H1 (cell line): ENCODE measurements around the gene C10orf120. TPM values are rescaled to one million over a fixed set of nuclear protein-coding genes. Genes with fewer than 3 reads are reported as not detected.
A peak's percentile ranks its signal among the peaks of the same experiment; 100 is the strongest.

Source experiments
- CTCF ChIA-PET: fragments of 300-600 bp; sonication (Branson Sonifier 250); formaldehyde crosslinking; loops from one replicate; lab custom pipeline; 2021; ENCODE audit not compliant: partially characterized antibody; lab: Charles Lee
- POLR2A ChIA-PET: fragments of 300-600 bp; sonication (Branson Sonifier 250); formaldehyde crosslinking; loops from one replicate; lab custom pipeline; 2021; ENCODE audit warnings: inconsistent platforms; ENCODE audit not compliant: partially characterized antibody; lab: Charles Lee
- DNase-seq, 2 experiments: peaks; one replicate each; pipeline versions ENCODE4 v3.0.0 to v3.0.0-alpha.2; 2010 to 2022; ENCODE audit warnings: low spot score in 2 of 2, low read depth in 1 of 2, mixed read lengths in 1 of 2
- FAIRE-seq: peaks from 2 replicates; lab custom pipeline; 2011; peaks lifted over from hg19 to GRCh38; lab: Jason Lieb, UNC
- H2AFZ ChIP-seq: 2 replicates; pipeline ENCODE4 v1.8.1; 2012; ENCODE audit warnings: low read length, inconsistent platforms
- H2AK5ac ChIP-seq: 2 replicates; pipeline ENCODE4 v1.6.1; 2013; ENCODE audit warnings: low read depth, low read length
- H2BK120ac ChIP-seq: replicated peaks from 2 replicates; pipeline ENCODE3; 2013; ENCODE audit warnings: low read depth, low read length, inconsistent platforms
- H2BK12ac ChIP-seq: 2 replicates; pipeline ENCODE4 v1.6.1; 2013; ENCODE audit warnings: low read depth, low read length
- H2BK15ac ChIP-seq: 2 replicates; pipeline ENCODE4 v1.6.1; 2013; ENCODE audit warnings: low read length
- H2BK20ac ChIP-seq: 2 replicates; pipeline ENCODE4 v1.6.1; 2013; ENCODE audit warnings: low read length
- H2BK5ac ChIP-seq: 2 replicates; pipeline ENCODE4 v1.6.1; 2013; ENCODE audit warnings: low read depth, low read length
- H3K14ac ChIP-seq: 2 replicates; pipeline ENCODE4 v1.6.1; 2013; ENCODE audit warnings: inconsistent platforms; ENCODE audit not compliant: insufficient read length
- H3K18ac ChIP-seq: 2 replicates; pipeline ENCODE4 v1.6.1; 2013; ENCODE audit warnings: low read length; ENCODE audit errors: extremely low read depth
- H3K23ac ChIP-seq: 2 replicates; pipeline ENCODE4 v1.6.1; 2013; ENCODE audit warnings: inconsistent platforms; ENCODE audit not compliant: insufficient read length
- H3K23me2 ChIP-seq: 2 replicates; pipeline ENCODE4 v1.6.1; 2013; ENCODE audit warnings: low read depth, low read length
- H3K27ac ChIP-seq: 2 replicates; pipeline ENCODE4 v1.6.1; 2011; ENCODE audit warnings: low read depth, low read length, inconsistent platforms
- H3K27me3 ChIP-seq, 4 experiments: replicated peaks in 1 of 4; 1 replicate in 1 of 4; 2 replicates in 3 of 4; pipeline versions ENCODE4 v1.6.1 to v1.8.1; 2011 to 2013; ENCODE audit warnings: low read length in 3 of 4, mild to moderate bottlenecking in 3 of 4, inconsistent platforms in 2 of 4, mixed read lengths in 2 of 4, moderate library complexity in 1 of 4; ENCODE audit not compliant: control insufficient read depth in 3 of 4, insufficient read depth in 3 of 4; ENCODE audit errors: extremely low read depth in 1 of 4
- H3K36me3 ChIP-seq, 4 experiments: 2 replicates each; pipeline versions ENCODE4 v1.6.1 to v1.8.1; 2011 to 2013; ENCODE audit warnings: mild to moderate bottlenecking in 4 of 4, low read length in 3 of 4, moderate library complexity in 2 of 4, control low read depth in 1 of 4, inconsistent platforms in 1 of 4; ENCODE audit not compliant: insufficient read depth in 4 of 4, control insufficient read depth in 2 of 4
- H3K4ac ChIP-seq: replicated peaks from 2 replicates; pipeline ENCODE3; 2013; ENCODE audit warnings: low read length, low read depth, mixed read lengths, inconsistent platforms; ENCODE audit not compliant: insufficient read length
- H3K4me1 ChIP-seq, 4 experiments: replicated peaks in 1 of 4; 1 replicate in 1 of 4; 2 replicates in 3 of 4; pipeline versions ENCODE4 v1.6.1 to v1.8.1; 2011 to 2013; ENCODE audit warnings: low read length in 3 of 4, inconsistent platforms in 2 of 4, mixed read lengths in 1 of 4; ENCODE audit not compliant: insufficient read depth in 4 of 4, control insufficient read depth in 3 of 4
- H3K4me2 ChIP-seq, 2 experiments: 2 replicates each; pipeline versions ENCODE4 v1.6.1 to v1.8.1; 2011 to 2013; ENCODE audit warnings: low read depth in 2 of 2, low read length in 2 of 2, control low read depth in 1 of 2, inconsistent platforms in 1 of 2, mild to moderate bottlenecking in 1 of 2; ENCODE audit not compliant: insufficient read depth in 1 of 2
- H3K4me3 ChIP-seq, 4 experiments: fragments of 200-600, 300-600 bp in 1 of 4; sonication (generic), shearing (Covaris generic), sonication (Bioruptor Twin) in 1 of 4; 2 replicates each; pipeline versions ENCODE4 v1.5.1 to v1.8.1; 2011 to 2016; ENCODE audit warnings: low read length in 4 of 4, low read depth in 3 of 4, control low read depth in 2 of 4, inconsistent platforms in 2 of 4, mild to moderate bottlenecking in 2 of 4, mixed read lengths in 1 of 4, moderate library complexity in 1 of 4; ENCODE audit not compliant: insufficient read depth in 2 of 4; ENCODE audit errors: extremely low read depth in 1 of 4
- H3K56ac ChIP-seq: replicated peaks from 2 replicates; pipeline ENCODE3; 2013; ENCODE audit warnings: low read depth, mild to moderate bottlenecking, mixed read lengths, low read length, inconsistent platforms; ENCODE audit not compliant: insufficient read length
- H3K79me1 ChIP-seq: 2 replicates; pipeline ENCODE4 v1.6.1; 2013; ENCODE audit warnings: low read depth, low read length, control low read depth
- H3K79me2 ChIP-seq, 2 experiments: 2 replicates each; pipeline versions ENCODE4 v1.6.1 to v1.8.1; 2012 to 2013; ENCODE audit warnings: low read length in 2 of 2, mild to moderate bottlenecking in 2 of 2, inconsistent platforms in 1 of 2; ENCODE audit not compliant: insufficient read depth in 2 of 2, control insufficient read depth in 1 of 2
- H3K9ac ChIP-seq, 4 experiments: replicated peaks in 1 of 4; 1 replicate in 1 of 4; 2 replicates in 3 of 4; pipeline versions ENCODE4 v1.6.1 to v1.8.1; 2011 to 2013; ENCODE audit warnings: low read depth in 3 of 4, low read length in 3 of 4, control low read depth in 2 of 4, mild to moderate bottlenecking in 2 of 4, moderate library complexity in 2 of 4, inconsistent platforms in 1 of 4; ENCODE audit errors: extremely low read depth in 1 of 4
- H3K9me3 ChIP-seq, 2 experiments: 2 replicates each; pipeline versions ENCODE4 v1.6.1 to v1.8.1; 2012 to 2013; ENCODE audit warnings: mild to moderate bottlenecking in 2 of 2, moderate library complexity in 2 of 2, control low read depth in 1 of 2, inconsistent platforms in 1 of 2, low read depth in 1 of 2, low read length in 1 of 2, mixed read lengths in 1 of 2; ENCODE audit not compliant: insufficient read depth in 2 of 2
- H4K20me1 ChIP-seq, 2 experiments: replicated peaks in 1 of 2; 2 replicates each; pipeline versions ENCODE3 to v1.8.1; 2011 to 2013; ENCODE audit warnings: inconsistent platforms in 2 of 2, low read length in 2 of 2, mild to moderate bottlenecking in 1 of 2; ENCODE audit not compliant: insufficient read depth in 2 of 2, control insufficient read depth in 1 of 2
- H4K5ac ChIP-seq: 2 replicates; pipeline ENCODE4 v1.6.1; 2013; ENCODE audit warnings: low read length, low read depth, mixed read lengths, inconsistent platforms; ENCODE audit not compliant: insufficient read length
- H4K8ac ChIP-seq: 2 replicates; pipeline ENCODE4 v1.8.0; 2013; ENCODE audit warnings: mild to moderate bottlenecking, moderate library complexity, low read length, inconsistent platforms; ENCODE audit not compliant: insufficient read depth; ENCODE audit errors: extremely low read depth
- H4K91ac ChIP-seq: replicated peaks from 2 replicates; pipeline ENCODE3; 2013; ENCODE audit warnings: low read length, mixed read lengths, inconsistent platforms; ENCODE audit not compliant: insufficient read length
- CREB1 ChIP-seq: IDR thresholded peaks from 2 replicates; pipeline ENCODE4 v1.6.1; 2012; ENCODE audit warnings: inconsistent platforms
- CTCF ChIP-seq, 3 experiments: IDR thresholded peaks; 1 replicate in 2 of 3; 2 replicates in 1 of 3; pipeline versions ENCODE4 v1.5.1 to v1.6.1; 2011; ENCODE audit warnings: low read length in 3 of 3, mild to moderate bottlenecking in 3 of 3, inconsistent platforms in 2 of 3, low read depth in 1 of 3, moderate library complexity in 1 of 3; ENCODE audit not compliant: insufficient read depth in 1 of 3; ENCODE audit errors: control extremely low read depth in 1 of 3
- NANOG ChIP-seq: IDR thresholded peaks from 2 replicates; pipeline ENCODE4 v1.6.1; 2011; ENCODE audit warnings: low read length, low read depth, mild to moderate bottlenecking, inconsistent platforms; ENCODE audit not compliant: insufficient read depth, poor library complexity, severe bottlenecking
- RAD21 ChIP-seq, 2 experiments: IDR thresholded peaks in 1 of 2; conservative IDR thresholded peaks in 1 of 2; 2 replicates each; pipeline ENCODE4 v1.6.1; 2011; ENCODE audit warnings: low read depth in 2 of 2, low read length in 2 of 2, improper control_type of control experiment in 1 of 2, inconsistent platforms in 1 of 2, mild to moderate bottlenecking in 1 of 2, moderate library complexity in 1 of 2
- TAF1 ChIP-seq: IDR thresholded peaks from 2 replicates; pipeline ENCODE4 v1.6.1; 2011; ENCODE audit warnings: mild to moderate bottlenecking, low read depth, low read length
- WGBS, 2 experiments: shearing (Covaris generic) in 1 of 2; methylation state at CpG; one replicate each; pipeline versions ENCODE4 v1.1.6 to v1.1.7; 2013 to 2015; ENCODE audit warnings: low lambda C conversion rate in 2 of 2, mixed read lengths in 2 of 2, inconsistent platforms in 1 of 2, low coverage in 1 of 2, missing lambda C conversion rate in 1 of 2; ENCODE audit not compliant: insufficient replicate concordance in 2 of 2, insufficient coverage in 1 of 2, insufficient read length in 1 of 2; ENCODE audit errors: extremely low coverage in 1 of 2, missing lambda C conversion rate in 1 of 2; 5-methylcytosine and 5-hydroxymethylcytosine counted together
- polyA plus RNA-seq, 7 experiments: library from polyadenylated mRNA; depleted of rRNA in 3 of 7; stranded (reverse) in 5 of 7; unstranded in 2 of 7; fragments of >200 nt in 5 of 7; fragments of 200-250 nt in 2 of 7; gene quantifications; 1 replicate in 5 of 7; 2 replicates in 1 of 7; 4 replicates in 1 of 7; pipeline versions ENCODE4 v1.2.1 to v1.2.3, GENCODE V29; 2011 to 2013; ENCODE audit warnings: missing spikeins in 2 of 7, mixed read lengths in 2 of 7
- total RNA-seq: library from RNA; stranded (reverse); fragmentation: NEBNext Ultra II Directional; extraction: Animal tissue kit (Norgen Biotek cat#: 25700); gene quantifications from 2 replicates; pipeline ENCODE4 v1.2.1, GENCODE V29; 2021

Gene C10orf120
- total and polyA plus RNA-seq, 2 of the 8 experiments (the other 6 are each of a cell fraction or from before 2014, with no cell fraction given) = not detected

GRCh38 chr10:122688293-122688989 lies 11.2 kb downstream of the C10orf120 start:
- no peak overlapping the region for H4K91ac ChIP-seq

More at GRCh38 chr10:122688293-122688989, 11.2 kb downstream of the C10orf120 start:
- H2AK5ac ChIP-seq = no peak overlapping the region
- no peak overlapping the region for H3K18ac ChIP-seq
- no peaks in the 10 kb centered on the region for H3K9me3 ChIP-seq
- no peak overlapping the region for H2BK12ac ChIP-seq
- ChIA-PET POLR2A (no interaction called here), CTCF (interaction anchor here (1.0 to 5.9 kb wide), 7 partner anchors 11 to 123 kb away, joined by 3 to 37 read pairs (median 10); no protein-coding TSS in a partner anchor)
- no peaks in the 10 kb centered on the region for H4K20me1 ChIP-seq
- H3K14ac ChIP-seq = no peak overlapping the region
- no peak overlapping the region for H3K9ac ChIP-seq
- H2AFZ ChIP-seq = peak overlapping the region; percentile 30
- FAIRE-seq (no peak), DNase-seq (no peak)
- no peak overlapping the region for H3K56ac ChIP-seq
- no peak overlapping the region for H3K4ac ChIP-seq
- H2BK15ac ChIP-seq = no peak overlapping the region
- H3K23ac ChIP-seq = no peak overlapping the region
- H3K4me1 ChIP-seq = 0 out of 7 replicates have a peak, but pooled peaks cover 0 to 2% (median 0%) of the 10 kb centered on the region in 4 experiments
- H3K27ac ChIP-seq = no peak overlapping the region
- H3K79me2 ChIP-seq = no peaks in the 10 kb centered on the region
- no peaks in the 10 kb centered on the region for H3K23me2 ChIP-seq
- H3K4me2 ChIP-seq = no peak overlapping the region
- H4K5ac ChIP-seq = no peak overlapping the region
- H2BK20ac ChIP-seq = peak overlapping the region; percentile 3; the same call in 1 of the 2 replicates
- no peaks in the 10 kb centered on the region for H3K36me3 ChIP-seq
- H2BK120ac ChIP-seq = no peak overlapping the region
- TF ChIP-seq NANOG = no peak
- TF ChIP-seq CTCF (IDR thresholded peaks at IDR 0.05; ENCODE audit: control extremely low read depth in 1 of 3, insufficient read depth in 1 of 3, low read depth in 1 of 3, low read length in 3 of 3) = peak in 2 of 3 experiments; percentile 2 to 31; a peak in 2 of 4 replicates
- TF ChIP-seq TAF1 = no peak
- TF ChIP-seq RAD21 (IDR thresholded peaks at IDR 0.05 in 1 of 2, conservative IDR thresholded peaks at IDR 0.05 in 1 of 2; ENCODE audit: low read depth in 2 of 2, low read length in 2 of 2) = peak; percentile 34 to 42; a peak in 3 of 4 replicates
- TF ChIP-seq CREB1 = no peak
- H3K27me3 ChIP-seq = no peaks in the 10 kb centered on the region
- no peak overlapping the region for H3K4me3 ChIP-seq
- no peak overlapping the region for H4K8ac ChIP-seq
- no peaks in the 10 kb centered on the region for H3K79me1 ChIP-seq
- 82% methylated on average over 6 of the region's 6 CpGs; no CpG with 5 or more reads in 1 of the 2 experiments for WGBS, 2 experiments
- H2BK5ac ChIP-seq = no peak overlapping the region
